HCT116 (cell line): Measurements from ENCODE around the gene BCL6.

Experiments used
- CEBPB ChIP-seq: IDR thresholded peaks from 2 replicates; pipeline ENCODE4 v1.6.1; 2012; ENCODE audit warnings: low read depth
- ELF1 ChIP-seq: IDR thresholded peaks from 2 replicates; pipeline ENCODE4 v1.6.1; 2012; ENCODE audit warnings: low read depth, borderline replicate concordance
- EZH2phosphoT487 ChIP-seq: fragments of 200-600 bp; IDR thresholded peaks from 2 replicates; pipeline ENCODE4 v1.6.1; 2018; ENCODE audit warnings: antibody characterized with exemption, borderline replicate concordance
- FOSL1 ChIP-seq: IDR thresholded peaks from 2 replicates; pipeline ENCODE4 v1.6.1; 2012; ENCODE audit warnings: low read depth
- POLR2A ChIP-seq: IDR thresholded peaks from 2 replicates; pipeline ENCODE4 v1.7.0; 2011; ENCODE audit warnings: borderline replicate concordance; ENCODE audit not compliant: insufficient read depth, insufficient read length; ENCODE audit errors: extremely low read depth
- POLR2AphosphoS5 ChIP-seq: IDR thresholded peaks from 2 replicates; pipeline ENCODE4 v1.6.1; 2011; ENCODE audit warnings: mild to moderate bottlenecking, low read depth, low read length, moderate library complexity
- RAD21 ChIP-seq: IDR thresholded peaks from 2 replicates; pipeline ENCODE4 v1.6.1; 2012; ENCODE audit warnings: low read depth, mild to moderate bottlenecking
- YY1 ChIP-seq: IDR thresholded peaks from 2 replicates; pipeline ENCODE4 v1.6.1; 2011; ENCODE audit warnings: low read length, low read depth, moderate library complexity, mild to moderate bottlenecking; ENCODE audit not compliant: insufficient replicate concordance; ENCODE audit errors: extremely low read depth
- ZFX ChIP-seq: fragments of 450-650 bp; IDR thresholded peaks from 2 replicates; pipeline ENCODE4 v1.6.1; 2017
- TF ChIP-seq, protein P1 (sequence below): IDR thresholded peaks from 2 replicates; pipeline ENCODE4 v1.6.1; 2012
- TF ChIP-seq, protein P2 (sequence below), 3 experiments: fragments of 200-600 bp in 1 of 3; sonication (generic) in 1 of 3; IDR thresholded peaks in 2 of 3; conservative IDR thresholded peaks in 1 of 3; 2 replicates each; pipeline ENCODE4 v1.5.1; 2012 to 2017; ENCODE audit warnings: low read depth in 2 of 3, low read length in 2 of 3, antibody characterized with exemption in 1 of 3, borderline replicate concordance in 1 of 3, control low read depth in 1 of 3, mild to moderate bottlenecking in 1 of 3, mixed read lengths in 1 of 3, mixed run types in 1 of 3, moderate library complexity in 1 of 3; ENCODE audit not compliant: insufficient read depth in 1 of 3
- TF ChIP-seq, protein P3 (sequence below): IDR thresholded peaks from 2 replicates; pipeline ENCODE4 v1.6.1; 2011; ENCODE audit warnings: mild to moderate bottlenecking, low read length, moderate library complexity; ENCODE audit not compliant: insufficient replicate concordance; ENCODE audit errors: extremely low read depth

DNA sequence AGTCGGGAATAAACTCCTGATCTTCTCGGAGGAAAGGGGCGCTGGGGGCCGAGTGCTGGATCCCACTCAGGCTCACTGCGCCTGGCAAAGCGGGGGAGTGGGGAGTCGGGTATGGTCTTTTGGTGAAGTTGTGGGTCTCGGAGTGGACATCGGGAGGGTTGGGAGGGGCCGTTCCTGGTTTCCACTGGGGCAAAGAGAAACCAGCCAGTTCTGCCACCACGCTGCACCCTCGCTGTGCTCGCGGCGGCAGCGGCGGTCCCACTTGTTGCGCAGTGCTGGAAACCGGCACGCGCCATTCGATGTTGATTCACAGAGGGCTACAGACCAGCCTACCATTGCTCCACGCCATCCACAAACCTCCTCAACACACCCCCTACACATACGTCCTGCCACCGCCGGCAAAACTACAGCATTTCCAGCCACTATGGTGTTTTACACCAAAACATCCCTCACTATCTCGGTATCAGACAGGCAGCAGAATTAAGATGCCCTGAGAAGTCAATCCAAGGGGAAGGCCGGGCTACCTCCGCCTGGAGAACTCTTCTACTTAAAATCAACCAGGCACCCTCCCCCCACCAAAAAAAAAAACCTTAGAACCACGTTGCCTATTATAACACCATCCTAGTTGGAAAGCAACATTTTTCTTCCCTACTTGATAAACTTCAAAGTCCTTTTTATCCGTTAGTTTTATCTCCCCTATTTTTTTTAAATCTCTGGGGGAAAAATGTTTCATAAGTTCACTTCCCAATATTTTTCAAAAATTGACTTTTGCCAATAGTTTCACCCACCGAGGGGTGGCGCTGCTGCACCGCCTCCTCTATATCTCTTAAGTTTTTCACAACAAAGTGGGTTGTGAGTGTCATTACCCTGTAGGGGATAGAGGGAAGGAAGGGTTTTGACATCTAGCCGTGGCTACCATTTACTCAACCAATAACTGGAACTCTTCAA is 3.6 kb downstream of the BCL6 start:
- TF ChIP-seq, protein P1, sequence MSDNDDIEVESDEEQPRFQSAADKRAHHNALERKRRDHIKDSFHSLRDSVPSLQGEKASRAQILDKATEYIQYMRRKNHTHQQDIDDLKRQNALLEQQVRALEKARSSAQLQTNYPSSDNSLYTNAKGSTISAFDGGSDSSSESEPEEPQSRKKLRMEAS = no peak
- TF ChIP-seq CEBPB = no peak
- 0 out of 2 replicates have a peak, but pooled peaks have one; percentile 10 for TF ChIP-seq POLR2AphosphoS5
- no peak for TF ChIP-seq ELF1
- TF ChIP-seq, protein P2, sequence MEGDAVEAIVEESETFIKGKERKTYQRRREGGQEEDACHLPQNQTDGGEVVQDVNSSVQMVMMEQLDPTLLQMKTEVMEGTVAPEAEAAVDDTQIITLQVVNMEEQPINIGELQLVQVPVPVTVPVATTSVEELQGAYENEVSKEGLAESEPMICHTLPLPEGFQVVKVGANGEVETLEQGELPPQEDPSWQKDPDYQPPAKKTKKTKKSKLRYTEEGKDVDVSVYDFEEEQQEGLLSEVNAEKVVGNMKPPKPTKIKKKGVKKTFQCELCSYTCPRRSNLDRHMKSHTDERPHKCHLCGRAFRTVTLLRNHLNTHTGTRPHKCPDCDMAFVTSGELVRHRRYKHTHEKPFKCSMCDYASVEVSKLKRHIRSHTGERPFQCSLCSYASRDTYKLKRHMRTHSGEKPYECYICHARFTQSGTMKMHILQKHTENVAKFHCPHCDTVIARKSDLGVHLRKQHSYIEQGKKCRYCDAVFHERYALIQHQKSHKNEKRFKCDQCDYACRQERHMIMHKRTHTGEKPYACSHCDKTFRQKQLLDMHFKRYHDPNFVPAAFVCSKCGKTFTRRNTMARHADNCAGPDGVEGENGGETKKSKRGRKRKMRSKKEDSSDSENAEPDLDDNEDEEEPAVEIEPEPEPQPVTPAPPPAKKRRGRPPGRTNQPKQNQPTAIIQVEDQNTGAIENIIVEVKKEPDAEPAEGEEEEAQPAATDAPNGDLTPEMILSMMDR (IDR thresholded peaks at IDR 0.05 in 2 of 3, conservative IDR thresholded peaks at IDR 0.05 in 1 of 3; ENCODE audit: borderline replicate concordance in 1 of 3, insufficient read depth in 1 of 3, low read depth in 2 of 3, low read length in 2 of 3) = peak in 2 of 3 experiments; percentile 82 to 93; a peak in 4 of 6 replicates
- no peak for TF ChIP-seq POLR2A
- TF ChIP-seq EZH2phosphoT487 = no peak
- no peak for TF ChIP-seq FOSL1
- TF ChIP-seq ZFX = no peak
- TF ChIP-seq, protein P3, sequence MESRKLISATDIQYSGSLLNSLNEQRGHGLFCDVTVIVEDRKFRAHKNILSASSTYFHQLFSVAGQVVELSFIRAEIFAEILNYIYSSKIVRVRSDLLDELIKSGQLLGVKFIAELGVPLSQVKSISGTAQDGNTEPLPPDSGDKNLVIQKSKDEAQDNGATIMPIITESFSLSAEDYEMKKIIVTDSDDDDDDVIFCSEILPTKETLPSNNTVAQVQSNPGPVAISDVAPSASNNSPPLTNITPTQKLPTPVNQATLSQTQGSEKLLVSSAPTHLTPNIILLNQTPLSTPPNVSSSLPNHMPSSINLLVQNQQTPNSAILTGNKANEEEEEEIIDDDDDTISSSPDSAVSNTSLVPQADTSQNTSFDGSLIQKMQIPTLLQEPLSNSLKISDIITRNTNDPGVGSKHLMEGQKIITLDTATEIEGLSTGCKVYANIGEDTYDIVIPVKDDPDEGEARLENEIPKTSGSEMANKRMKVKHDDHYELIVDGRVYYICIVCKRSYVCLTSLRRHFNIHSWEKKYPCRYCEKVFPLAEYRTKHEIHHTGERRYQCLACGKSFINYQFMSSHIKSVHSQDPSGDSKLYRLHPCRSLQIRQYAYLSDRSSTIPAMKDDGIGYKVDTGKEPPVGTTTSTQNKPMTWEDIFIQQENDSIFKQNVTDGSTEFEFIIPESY = no peak
- peak; percentile 40 for TF ChIP-seq YY1
- TF ChIP-seq RAD21 = no peak
